H9 (cell line): Measurements from ENCODE around the gene RNGTT. TPM values are rescaled to one million over a fixed set of nuclear protein-coding genes. Genes with fewer than 3 reads are reported as not detected.

Experiments
- DNase-seq: peaks from one replicate; pipeline ENCODE4 v3.0.0-alpha.2; 2017
- H2AFZ ChIP-seq: one replicate; pipeline ENCODE4 v1.6.1; 2013; ENCODE audit warnings: mild to moderate bottlenecking, low read length, control low read depth, moderate library complexity
- H2AK5ac ChIP-seq: 2 replicates; pipeline ENCODE4 v1.6.1; 2013; ENCODE audit warnings: low read length, control low read depth, mixed read lengths; ENCODE audit not compliant: insufficient read length
- H2BK120ac ChIP-seq: one replicate; pipeline ENCODE4 v1.6.1; 2013; ENCODE audit warnings: low read depth, mild to moderate bottlenecking, low read length, control low read depth, inconsistent platforms; ENCODE audit not compliant: poor library complexity, severe bottlenecking
- H2BK12ac ChIP-seq: 2 replicates; pipeline ENCODE4 v1.6.1; 2013; ENCODE audit warnings: low read length, control low read depth, mixed read lengths, low read depth; ENCODE audit not compliant: insufficient read length
- H2BK15ac ChIP-seq: 2 replicates; pipeline ENCODE4 v1.6.1; 2013; ENCODE audit warnings: low read depth, low read length, control low read depth
- H2BK20ac ChIP-seq: one replicate; pipeline ENCODE4 v1.6.1; 2013; ENCODE audit warnings: low read depth, mild to moderate bottlenecking, low read length, control low read depth, inconsistent platforms; ENCODE audit not compliant: poor library complexity, severe bottlenecking
- H2BK5ac ChIP-seq: 2 replicates; pipeline ENCODE4 v1.6.1; 2013; ENCODE audit warnings: low read length, control low read depth, mixed read lengths; ENCODE audit not compliant: insufficient read length
- H3K14ac ChIP-seq: 2 replicates; pipeline ENCODE4 v1.6.1; 2013; ENCODE audit warnings: low read length, control low read depth; ENCODE audit not compliant: insufficient read depth
- H3K18ac ChIP-seq: 2 replicates; pipeline ENCODE4 v1.6.1; 2013; ENCODE audit warnings: low read depth, mild to moderate bottlenecking, mixed read lengths, low read length, control low read depth; ENCODE audit not compliant: insufficient read length
- H3K23ac ChIP-seq: 2 replicates; pipeline ENCODE4 v1.6.1; 2013; ENCODE audit warnings: low read length, control low read depth, mixed read lengths, low read depth; ENCODE audit not compliant: insufficient read length
- H3K23me2 ChIP-seq: 2 replicates; pipeline ENCODE4 v1.6.1; 2013; ENCODE audit warnings: low read depth, mild to moderate bottlenecking, mixed read lengths, low read length, control low read depth; ENCODE audit not compliant: insufficient read length, poor library complexity, severe bottlenecking
- H3K27ac ChIP-seq: 2 replicates; pipeline ENCODE4 v1.5.1; 2013; ENCODE audit warnings: low read length, control low read depth, mixed read lengths, low read depth; ENCODE audit not compliant: insufficient read length
- H3K27me3 ChIP-seq: 2 replicates; pipeline ENCODE4 v1.6.1; 2013; ENCODE audit warnings: low read length, control low read depth, inconsistent platforms; ENCODE audit not compliant: insufficient read depth
- H3K4ac ChIP-seq: 2 replicates; pipeline ENCODE4 v1.6.1; 2013; ENCODE audit warnings: low read depth, mild to moderate bottlenecking, control low read depth, inconsistent platforms, low read length, moderate library complexity
- H3K4me1 ChIP-seq: 2 replicates; pipeline ENCODE4 v1.6.1; 2013; ENCODE audit warnings: low read length, control low read depth, inconsistent platforms; ENCODE audit not compliant: insufficient read depth
- H3K4me2 ChIP-seq: 2 replicates; pipeline ENCODE4 v1.6.1; 2013; ENCODE audit warnings: low read length, control low read depth, mixed read lengths; ENCODE audit not compliant: insufficient read length, insufficient read depth
- H3K56ac ChIP-seq: 2 replicates; pipeline ENCODE4 v1.6.1; 2013; ENCODE audit warnings: low read depth, mild to moderate bottlenecking, mixed read lengths, low read length, control low read depth; ENCODE audit not compliant: insufficient read length
- H3K79me1 ChIP-seq: 2 replicates; pipeline ENCODE4 v1.6.1; 2013; ENCODE audit warnings: low read depth, mild to moderate bottlenecking, moderate library complexity, low read length, control low read depth, inconsistent platforms; ENCODE audit not compliant: insufficient read depth, poor library complexity, severe bottlenecking
- H3K79me2 ChIP-seq: 2 replicates; pipeline ENCODE4 v1.6.1; 2013; ENCODE audit warnings: low read length, control low read depth, inconsistent platforms; ENCODE audit not compliant: insufficient read depth
- H3K9ac ChIP-seq: 2 replicates; pipeline ENCODE4 v1.6.1; 2013; ENCODE audit warnings: low read length, control low read depth, mixed read lengths; ENCODE audit not compliant: insufficient read length; ENCODE audit errors: extremely low read depth
- H3K9me3 ChIP-seq: one replicate; pipeline ENCODE4 v1.6.1; 2013; ENCODE audit warnings: low read depth, low read length, inconsistent platforms; ENCODE audit not compliant: control insufficient read depth
- H3T11ph ChIP-seq: one replicate; pipeline ENCODE4 v1.6.1; 2013; ENCODE audit warnings: mild to moderate bottlenecking, low read length, control low read depth, inconsistent platforms
- H4K20me1 ChIP-seq: one replicate; pipeline ENCODE4 v1.6.1; 2013; ENCODE audit not compliant: control insufficient read depth, insufficient read length, insufficient read depth
- H4K5ac ChIP-seq: 2 replicates; pipeline ENCODE4 v1.6.1; 2013; ENCODE audit warnings: low read depth, mild to moderate bottlenecking, mixed read lengths, low read length, control low read depth; ENCODE audit not compliant: insufficient read length
- H4K8ac ChIP-seq: replicated peaks from 2 replicates; pipeline ENCODE4 v1.6.1; 2013; ENCODE audit warnings: low read length, control low read depth, mixed read lengths, low read depth; ENCODE audit not compliant: insufficient read length
- H4K91ac ChIP-seq: 2 replicates; pipeline ENCODE4 v1.6.1; 2013; ENCODE audit warnings: low read depth, mild to moderate bottlenecking, moderate library complexity, mixed read lengths, low read length, control low read depth; ENCODE audit not compliant: insufficient read length
- H3K27ac Mint-ChIP-seq, 3 experiments: 2 replicates in 2 of 3; 3 replicates in 1 of 3; pipeline ENCODE4 v1.8.0; 2020 to 2021; ENCODE audit warnings: mixed read lengths in 3 of 3, mild to moderate bottlenecking in 1 of 3, moderate library complexity in 1 of 3
- H3K27me3 Mint-ChIP-seq: 2 replicates; pipeline ENCODE4 v1.8.0; 2021; ENCODE audit warnings: low read depth, mild to moderate bottlenecking, moderate library complexity, mixed read lengths
- H3K36me3 Mint-ChIP-seq, 3 experiments: 2 replicates in 2 of 3; 3 replicates in 1 of 3; pipeline ENCODE4 v1.8.0; 2020 to 2021; ENCODE audit warnings: low read depth in 3 of 3, mixed read lengths in 3 of 3; ENCODE audit not compliant: insufficient read depth in 1 of 3
- H3K4me1 Mint-ChIP-seq, 2 experiments: 2 replicates each; pipeline ENCODE4 v1.8.0; 2020; ENCODE audit warnings: mixed read lengths in 2 of 2
- H3K4me3 Mint-ChIP-seq, 2 experiments: 2 replicates in 1 of 2; 3 replicates in 1 of 2; pipeline ENCODE4 v1.8.0; 2020 to 2021; ENCODE audit warnings: mild to moderate bottlenecking in 2 of 2, mixed read lengths in 2 of 2, moderate library complexity in 1 of 2
- H3K9me3 Mint-ChIP-seq, 2 experiments: 2 replicates in 1 of 2; 3 replicates in 1 of 2; pipeline ENCODE4 v1.8.0; 2020; ENCODE audit warnings: mild to moderate bottlenecking in 2 of 2, mixed read lengths in 2 of 2, moderate library complexity in 1 of 2
- CTCF ChIP-seq: fragments of 200-600 bp; sonication (generic); conservative IDR thresholded peaks from 3 replicates; pipeline ENCODE4 v1.8.0; 2021; ENCODE audit warnings: antibody characterized with exemption, mild to moderate bottlenecking
- WGBS: extraction: QIAGEN DNeasy Blood & Tissue Kit; methylation state at CpG from one replicate; pipeline ENCODE4 v1.1.7; 2013; ENCODE audit warnings: missing lambda C conversion rate, low lambda C conversion rate, mixed read lengths; ENCODE audit not compliant: insufficient read length; ENCODE audit errors: extremely low coverage; 5-methylcytosine and 5-hydroxymethylcytosine counted together
- total RNA-seq: library from RNA; stranded (reverse); gene quantifications from 2 replicates; pipeline ENCODE4 v1.2.1, GENCODE V29; 2021

Gene RNGTT
- total RNA-seq, 1 experiment from 2014 or later: 20.5 TPM

GRCh38 chr6:88665131-88665530 lies 298.3 kb downstream of the RNGTT start:
- no peaks in the 10 kb centered on the region for H3K23me2 ChIP-seq
- WGBS: no CpG with 5 or more reads among the region's 4 CpGs
- no peak overlapping the region; a peak in 1 of 7 replicates for H3K27ac Mint-ChIP-seq
- no peak for DNase-seq
- H3T11ph ChIP-seq: no peak overlapping the region
- no peak overlapping the region for H2BK5ac ChIP-seq
- H3K4me1 Mint-ChIP-seq: no peaks in the 10 kb centered on the region
- H3K56ac ChIP-seq: no peak overlapping the region
- H3K4me3 Mint-ChIP-seq: no peak overlapping the region
- H3K4ac ChIP-seq: no peak overlapping the region
- H2BK15ac ChIP-seq: no peak overlapping the region
- H3K79me1 ChIP-seq: no peaks in the 10 kb centered on the region
- no peak overlapping the region for H3K9ac ChIP-seq
- H3K14ac ChIP-seq: no peak overlapping the region
- H2AFZ ChIP-seq: no peak overlapping the region
- H3K9me3 Mint-ChIP-seq: peaks cover 23 to 40% of the 10 kb centered on the region in 2 experiments
- no peak overlapping the region for H4K91ac ChIP-seq
- H3K79me2 ChIP-seq: no peaks in the 10 kb centered on the region
- H4K8ac ChIP-seq: no peak overlapping the region
- no peak overlapping the region for H2BK120ac ChIP-seq
- no peak overlapping the region for H3K18ac ChIP-seq
- no peak for TF ChIP-seq CTCF
- peaks cover 45 to 48% (median 46%) of the 10 kb centered on the region in 3 experiments for H3K36me3 Mint-ChIP-seq
- H3K27me3 Mint-ChIP-seq: no peaks in the 10 kb centered on the region; the same call in 1 of the 2 replicates
- no peak overlapping the region for H4K5ac ChIP-seq
- H2BK12ac ChIP-seq: no peak overlapping the region
- H3K27ac ChIP-seq: no peak overlapping the region
- H3K27me3 ChIP-seq: no peaks in the 10 kb centered on the region
- H3K9me3 ChIP-seq: peaks cover 15% of the 10 kb centered on the region
- H2BK20ac ChIP-seq: no peak overlapping the region
- no peak overlapping the region for H3K4me2 ChIP-seq
- no peaks in the 10 kb centered on the region for H4K20me1 ChIP-seq
- H3K4me1 ChIP-seq: no peaks in the 10 kb centered on the region
- no peak overlapping the region for H2AK5ac ChIP-seq
- H3K23ac ChIP-seq: no peak overlapping the region
